Activated naive CD8-positive, alpha-beta T cell (primary cell): ENCODE data around the gene CALML5.

Source experiments
- H3K27ac Mint-ChIP-seq: one replicate; pipeline ENCODE4 v1.8.0; 2021; ENCODE audit warnings: mixed read lengths
- H3K27me3 Mint-ChIP-seq: one replicate; pipeline ENCODE4 v1.8.0; 2021; ENCODE audit warnings: mixed read lengths
- H3K36me3 Mint-ChIP-seq: one replicate; pipeline ENCODE4 v1.8.0; 2021; ENCODE audit warnings: mixed read lengths
- H3K4me1 Mint-ChIP-seq: one replicate; pipeline ENCODE4 v1.8.0; 2021; ENCODE audit warnings: low read depth, mixed read lengths
- H3K4me3 Mint-ChIP-seq: one replicate; pipeline ENCODE4 v1.8.0; 2021; ENCODE audit warnings: mild to moderate bottlenecking, mixed read lengths
- H3K9me3 Mint-ChIP-seq: one replicate; pipeline ENCODE4 v1.8.0; 2021; ENCODE audit warnings: low read depth, mixed read lengths

The CALML5 gene

GRCh38 chr10:5502571-5503476 lies 3.5 kb upstream of the CALML5 start:
- Mint-ChIP-seq H3K4me3 (no peak overlapping the region), H3K27me3 (peaks cover 1% of the 10 kb centered on the region)

GRCh38 chr10:5502061-5502521 lies 2.7 kb upstream of the CALML5 start:
- Mint-ChIP-seq H3K9me3 (no peaks in the 10 kb centered on the region), H3K4me1 (peaks cover 12% of the 10 kb centered on the region), H3K27ac (no peak overlapping the region), H3K36me3 (no peaks in the 10 kb centered on the region), H3K4me3 (no peak overlapping the region), H3K27me3 (peaks cover 1% of the 10 kb centered on the region)

More at GRCh38 chr10:5502571-5503476, 3.5 kb upstream of the CALML5 start:
- Mint-ChIP-seq H3K9me3 (no peaks in the 10 kb centered on the region), H3K36me3 (no peaks in the 10 kb centered on the region), H3K27ac (no peak overlapping the region), H3K4me1 (peaks cover 12% of the 10 kb centered on the region)

GRCh38 chr10:5500910-5501309 lies 1.5 kb upstream of the CALML5 start:
- H3K27ac Mint-ChIP-seq = peak overlapping the region; percentile 50
- H3K4me1 Mint-ChIP-seq = peaks cover 12% of the 10 kb centered on the region
- H3K9me3 Mint-ChIP-seq = no peaks in the 10 kb centered on the region
- no peak overlapping the region for H3K4me3 Mint-ChIP-seq
- H3K27me3 Mint-ChIP-seq = no peaks in the 10 kb centered on the region
- H3K36me3 Mint-ChIP-seq = no peaks in the 10 kb centered on the region

GRCh38 chr10:5500162-5500670 lies 846 bp upstream of the CALML5 start:
- no peaks in the 10 kb centered on the region for H3K9me3 Mint-ChIP-seq
- no peaks in the 10 kb centered on the region for H3K36me3 Mint-ChIP-seq
- peaks cover 12% of the 10 kb centered on the region for H3K4me1 Mint-ChIP-seq
- H3K27me3 Mint-ChIP-seq = no peaks in the 10 kb centered on the region
- H3K4me3 Mint-ChIP-seq = no peak overlapping the region
- no peak overlapping the region for H3K27ac Mint-ChIP-seq

- Mint-ChIP-seq H3K4me3 (no peak overlapping the region), H3K9me3 (no peaks in the 10 kb centered on the region), H3K4me1 (peaks cover 7% of the 10 kb centered on the region)
These were observed 428 bp downstream of the CALML5 start for GRCh38 chr10:5498791-5499492.

GRCh38 chr10:5497948-5498730 lies 1.2 kb downstream of the CALML5 start:
- Mint-ChIP-seq H3K27ac (no peak overlapping the region), H3K4me1 (peaks cover 7% of the 10 kb centered on the region), H3K36me3 (no peaks in the 10 kb centered on the region), H3K27me3 (no peaks in the 10 kb centered on the region), H3K4me3 (no peak overlapping the region), H3K9me3 (no peaks in the 10 kb centered on the region)

More at GRCh38 chr10:5498791-5499492, 428 bp downstream of the CALML5 start:
- H3K27ac Mint-ChIP-seq = no peak overlapping the region
- no peaks in the 10 kb centered on the region for H3K36me3 Mint-ChIP-seq
- no peaks in the 10 kb centered on the region for H3K27me3 Mint-ChIP-seq

- H3K4me3 Mint-ChIP-seq = no peak overlapping the region
- H3K27ac Mint-ChIP-seq = no peak overlapping the region
- H3K36me3 Mint-ChIP-seq = no peaks in the 10 kb centered on the region
- no peaks in the 10 kb centered on the region for H3K9me3 Mint-ChIP-seq
- no peaks in the 10 kb centered on the region for H3K27me3 Mint-ChIP-seq
- peaks cover 4% of the 10 kb centered on the region for H3K4me1 Mint-ChIP-seq
These were observed 2.1 kb downstream of the CALML5 start for GRCh38 chr10:5497289-5497688.

- Mint-ChIP-seq H3K9me3 (no peaks in the 10 kb centered on the region), H3K4me3 (no peak overlapping the region), H3K4me1 (no peaks in the 10 kb centered on the region), H3K27me3 (no peaks in the 10 kb centered on the region), H3K27ac (no peak overlapping the region), H3K36me3 (no peaks in the 10 kb centered on the region)
These were observed 2.8 kb downstream of the CALML5 start for GRCh38 chr10:5496261-5497250.

- H3K4me1 Mint-ChIP-seq = peaks cover 1% of the 10 kb centered on the region
- H3K36me3 Mint-ChIP-seq = no peaks in the 10 kb centered on the region
- no peak overlapping the region for H3K27ac Mint-ChIP-seq
- H3K27me3 Mint-ChIP-seq = no peaks in the 10 kb centered on the region
- no peak overlapping the region for H3K4me3 Mint-ChIP-seq
- H3K9me3 Mint-ChIP-seq = no peaks in the 10 kb centered on the region
These were observed 4.8 kb downstream of the CALML5 start for GRCh38 chr10:5494611-5495010.

- Mint-ChIP-seq H3K4me3 (no peak overlapping the region), H3K27me3 (no peaks in the 10 kb centered on the region), H3K36me3 (no peaks in the 10 kb centered on the region), H3K4me1 (peaks cover 2% of the 10 kb centered on the region), H3K27ac (no peak overlapping the region), H3K9me3 (no peaks in the 10 kb centered on the region)
These were observed 5.7 kb downstream of the CALML5 start for GRCh38 chr10:5493691-5494090.

GRCh38 chr10:5492929-5493576 lies 6.3 kb downstream of the CALML5 start:
- Mint-ChIP-seq H3K4me1 (peaks cover 2% of the 10 kb centered on the region), H3K27ac (no peak overlapping the region), H3K9me3 (no peaks in the 10 kb centered on the region), H3K4me3 (no peak overlapping the region), H3K36me3 (no peaks in the 10 kb centered on the region), H3K27me3 (no peaks in the 10 kb centered on the region)

- Mint-ChIP-seq H3K4me3 (no peak overlapping the region), H3K36me3 (no peaks in the 10 kb centered on the region), H3K4me1 (peaks cover 2% of the 10 kb centered on the region), H3K27me3 (no peaks in the 10 kb centered on the region), H3K27ac (no peak overlapping the region), H3K9me3 (no peaks in the 10 kb centered on the region)
These were observed 7.0 kb downstream of the CALML5 start for GRCh38 chr10:5492322-5492855.

- Mint-ChIP-seq H3K9me3 (no peaks in the 10 kb centered on the region), H3K27ac (no peak overlapping the region), H3K4me1 (peaks cover 2% of the 10 kb centered on the region), H3K36me3 (no peaks in the 10 kb centered on the region), H3K27me3 (no peaks in the 10 kb centered on the region), H3K4me3 (no peak overlapping the region)
These were observed 7.9 kb downstream of the CALML5 start for GRCh38 chr10:5491477-5491876.
